Measurements from ENCODE around the gene CGB8. TPM values are rescaled to one million over a fixed set of nuclear protein-coding genes. Genes with fewer than 3 reads are reported as not detected.
"Not testable (repeated sequence)": the region's sequence is repeated elsewhere in the genome, so short reads cannot be mapped to it uniquely, and the experiment has no call there.

The CGB8 gene
- total and polyA plus RNA-seq, 2 donors (not counting 1 experiment from before 2014, with no cell fraction given), result not detected

DNA sequence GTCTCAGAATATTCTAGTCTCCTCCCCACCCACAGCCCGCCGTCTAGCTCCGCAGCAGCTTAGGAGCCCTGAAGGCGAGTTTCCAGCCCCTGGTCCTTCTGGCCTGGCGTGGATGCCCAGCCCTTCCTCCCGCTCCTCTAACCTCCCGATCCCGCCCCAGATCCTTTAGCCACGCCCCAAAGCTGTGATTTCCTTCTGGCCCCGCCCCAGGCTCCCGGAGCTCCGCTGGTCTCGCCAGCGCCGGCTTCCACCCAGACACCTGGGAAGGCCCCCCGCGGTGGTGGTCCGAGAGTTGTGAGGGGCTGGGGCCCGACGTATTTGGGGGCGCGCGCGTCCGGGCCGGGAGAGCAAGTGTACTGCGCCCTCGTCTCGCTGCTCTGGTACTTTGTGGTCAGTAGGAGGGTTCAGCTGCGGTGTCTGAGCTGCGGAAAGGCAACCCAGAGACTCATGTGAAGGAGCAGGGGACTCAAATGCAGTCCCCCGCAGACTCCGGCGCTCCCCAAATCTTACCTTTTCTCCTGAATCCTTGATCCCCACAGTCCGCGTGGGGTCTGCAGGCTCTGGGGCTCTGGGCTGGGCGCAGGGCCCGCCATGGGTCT is 8.8 kb upstream of the CGB8 start, which contains the start of gene CGB7:
CGB7 (minus strand) TSS at position 114 of the 599 bp plus-strand sequence. CDS start 2,374 bp downstream, outside the sequence.
- H3K27ac ChIP-seq (ENCODE audit: insufficient read depth, low read length), result no peak within 1 kb of the TSS
- no peaks in the 10 kb centered on the region for H4K20me1 ChIP-seq (ENCODE audit: control insufficient read depth, extremely low read depth, insufficient read depth, low read length)
- H3K27me3 ChIP-seq (ENCODE audit: control insufficient read depth, insufficient read depth, low read length), result no peaks in the 10 kb centered on the region
- no peaks in the 10 kb centered on the region for H3K9me3 ChIP-seq (ENCODE audit: control insufficient read depth, insufficient read depth, low read depth, low read length)
- H2AFZ ChIP-seq (ENCODE audit: low read length), result peak within 1 kb of the TSS; percentile 62
- no peak within 1 kb of the TSS for H3K9ac ChIP-seq (ENCODE audit: insufficient read depth, low read length)
- peaks cover 2% of the 10 kb centered on the region for H3K4me1 ChIP-seq (ENCODE audit: control insufficient read depth, extremely low read depth, insufficient read depth, low read length)
- H3K4me2 ChIP-seq (ENCODE audit: extremely low read depth, insufficient read depth, low read length), result peak within 1 kb of the TSS; percentile 94
- peak within 1 kb of the TSS; percentile 45 to 64 (median 52) for H3K4me3 ChIP-seq (replicated peaks in 1 of 4; ENCODE audit: control extremely low read depth in 1 of 4, insufficient read depth in 1 of 4, low read depth in 3 of 4, low read length in 4 of 4)
- no peaks in the 10 kb centered on the region for H3K79me2 ChIP-seq (ENCODE audit: control insufficient read depth, insufficient read depth, low read length)
- no peaks in the 10 kb centered on the region for H3K36me3 ChIP-seq (ENCODE audit: control insufficient read depth, insufficient read depth, low read length)
- peak; percentile 33 to 62 for DNase-seq (ENCODE audit: low read depth in 2 of 2)
- no peak for TF ChIP-seq EZH2 (IDR thresholded peaks at IDR 0.05; ENCODE audit: low read length, missing control alignments)
- TF ChIP-seq, protein P1, sequence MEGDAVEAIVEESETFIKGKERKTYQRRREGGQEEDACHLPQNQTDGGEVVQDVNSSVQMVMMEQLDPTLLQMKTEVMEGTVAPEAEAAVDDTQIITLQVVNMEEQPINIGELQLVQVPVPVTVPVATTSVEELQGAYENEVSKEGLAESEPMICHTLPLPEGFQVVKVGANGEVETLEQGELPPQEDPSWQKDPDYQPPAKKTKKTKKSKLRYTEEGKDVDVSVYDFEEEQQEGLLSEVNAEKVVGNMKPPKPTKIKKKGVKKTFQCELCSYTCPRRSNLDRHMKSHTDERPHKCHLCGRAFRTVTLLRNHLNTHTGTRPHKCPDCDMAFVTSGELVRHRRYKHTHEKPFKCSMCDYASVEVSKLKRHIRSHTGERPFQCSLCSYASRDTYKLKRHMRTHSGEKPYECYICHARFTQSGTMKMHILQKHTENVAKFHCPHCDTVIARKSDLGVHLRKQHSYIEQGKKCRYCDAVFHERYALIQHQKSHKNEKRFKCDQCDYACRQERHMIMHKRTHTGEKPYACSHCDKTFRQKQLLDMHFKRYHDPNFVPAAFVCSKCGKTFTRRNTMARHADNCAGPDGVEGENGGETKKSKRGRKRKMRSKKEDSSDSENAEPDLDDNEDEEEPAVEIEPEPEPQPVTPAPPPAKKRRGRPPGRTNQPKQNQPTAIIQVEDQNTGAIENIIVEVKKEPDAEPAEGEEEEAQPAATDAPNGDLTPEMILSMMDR (conservative IDR thresholded peaks at IDR 0.05 in 1 of 2, IDR thresholded peaks at IDR 0.05 in 1 of 2; ENCODE audit: low read depth in 1 of 2, low read length in 2 of 2), result no peak

DNA sequence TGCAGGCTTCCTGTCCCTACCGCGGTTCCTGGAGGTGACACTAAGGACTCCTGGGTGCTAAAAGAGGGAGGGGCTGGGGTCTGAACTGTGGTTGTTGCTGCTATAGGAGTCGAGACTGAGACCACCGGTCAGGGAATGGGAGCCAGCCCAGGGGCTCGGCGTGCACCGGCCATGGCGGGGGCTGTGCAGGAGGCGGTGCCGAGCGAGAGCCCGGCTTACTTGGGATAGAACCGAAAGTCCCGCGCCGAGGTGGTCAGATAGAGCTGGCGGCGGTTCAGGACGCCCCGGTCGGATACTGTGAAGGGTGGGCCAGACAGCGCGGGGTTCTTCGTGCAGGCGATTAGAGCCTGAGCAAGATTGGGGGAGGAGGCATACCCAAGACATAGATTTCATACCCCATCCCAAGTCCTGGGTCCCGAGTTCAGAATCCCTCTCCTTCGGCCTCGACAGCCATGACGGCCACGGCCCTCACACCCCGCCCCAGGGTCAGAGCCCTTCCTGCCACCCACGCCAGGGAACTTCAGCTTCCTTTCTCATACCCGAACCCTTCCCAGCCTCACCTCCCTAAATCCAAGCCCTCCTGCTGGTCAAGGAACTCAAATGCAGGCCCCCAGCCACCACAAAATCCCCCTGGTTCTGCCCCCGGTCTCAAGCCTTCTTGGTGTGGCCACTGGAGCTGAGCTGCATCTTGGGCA is 8.1 kb upstream of the CGB8 start:
- H3K79me2 ChIP-seq (ENCODE audit: control insufficient read depth, insufficient read depth, low read length); DNase-seq (ENCODE audit: low read depth in 2 of 2): not testable (repeated sequence)

DNA sequence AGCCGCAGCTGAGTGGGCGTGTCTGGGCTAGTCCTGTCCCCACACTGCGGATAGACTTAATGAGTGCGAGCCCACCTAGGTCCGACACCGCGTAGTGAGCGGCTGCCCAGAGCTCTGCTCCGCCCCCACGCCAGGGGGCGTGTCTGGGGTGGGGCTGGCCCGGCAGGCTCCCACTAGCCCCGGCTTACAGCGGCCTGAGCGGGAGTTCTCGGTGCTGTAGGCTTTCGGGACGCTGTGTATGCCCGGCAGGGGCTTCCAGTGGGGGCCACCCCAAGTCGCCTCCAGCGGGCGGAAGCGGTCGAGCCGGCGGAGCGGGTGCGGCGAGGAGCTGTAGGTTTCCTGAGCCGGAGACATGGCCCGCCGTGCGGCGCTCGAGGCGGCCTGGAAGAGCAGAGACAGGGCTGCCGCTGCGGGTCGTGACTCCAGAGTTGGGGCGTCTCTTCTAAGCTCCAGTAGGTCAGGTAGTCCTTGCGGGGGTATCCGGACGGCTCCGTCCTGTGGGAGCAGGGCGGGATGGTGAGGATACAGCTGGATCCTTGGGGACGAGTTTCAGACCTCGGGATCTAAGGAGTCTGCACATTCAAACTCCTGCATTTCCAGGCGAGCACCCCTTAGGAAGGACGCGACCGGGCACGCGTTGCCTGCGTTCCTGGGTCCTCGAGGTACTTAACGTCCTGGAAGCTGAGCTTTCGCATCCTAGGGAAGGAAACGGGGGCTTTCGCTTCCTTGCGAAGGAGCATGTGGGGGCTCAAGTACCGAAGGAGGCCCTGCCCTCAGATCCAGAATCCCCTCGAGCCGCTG is 7.4 kb upstream of the CGB8 start:
- no peaks in the 10 kb centered on the region for H3K9me3 ChIP-seq (ENCODE audit: control insufficient read depth, insufficient read depth, low read depth, low read length)
- peak; percentile 20 to 59 for DNase-seq (ENCODE audit: low read depth in 2 of 2)
- peak overlapping the region; percentile 62 for H2AFZ ChIP-seq (ENCODE audit: low read length)
- H3K27me3 ChIP-seq (ENCODE audit: control insufficient read depth, insufficient read depth, low read length), result no peaks in the 10 kb centered on the region
- H3K27ac ChIP-seq (ENCODE audit: insufficient read depth, low read length), result peak overlapping the region; percentile 8
- H3K9ac ChIP-seq (ENCODE audit: insufficient read depth, low read length), result peak overlapping the region; percentile 16
- peak overlapping the region; percentile 94 for H3K4me2 ChIP-seq (ENCODE audit: extremely low read depth, insufficient read depth, low read length)
- H3K4me3 ChIP-seq (replicated peaks in 1 of 4; ENCODE audit: control extremely low read depth in 1 of 4, insufficient read depth in 1 of 4, low read depth in 3 of 4, low read length in 4 of 4), result peak overlapping the region; percentile 45 to 64 (median 52)
- H3K4me1 ChIP-seq (ENCODE audit: control insufficient read depth, extremely low read depth, insufficient read depth, low read length), result peaks cover 2% of the 10 kb centered on the region
- TF ChIP-seq, protein P1 (conservative IDR thresholded peaks at IDR 0.05 in 1 of 2, IDR thresholded peaks at IDR 0.05 in 1 of 2; ENCODE audit: low read depth in 1 of 2, low read length in 2 of 2), result peak; percentile 16 to 24
- no peak for TF ChIP-seq EZH2 (IDR thresholded peaks at IDR 0.05; ENCODE audit: low read length, missing control alignments)
- no peaks in the 10 kb centered on the region for H4K20me1 ChIP-seq (ENCODE audit: control insufficient read depth, extremely low read depth, insufficient read depth, low read length)
- no peaks in the 10 kb centered on the region for H3K36me3 ChIP-seq (ENCODE audit: control insufficient read depth, insufficient read depth, low read length)
- no peaks in the 10 kb centered on the region for H3K79me2 ChIP-seq (ENCODE audit: control insufficient read depth, insufficient read depth, low read length)

More for the DNA sequence above, 8.1 kb upstream of the CGB8 start:
- H3K9me3 ChIP-seq (ENCODE audit: control insufficient read depth, insufficient read depth, low read depth, low read length); H3K9ac ChIP-seq (ENCODE audit: insufficient read depth, low read length); H4K20me1 ChIP-seq (ENCODE audit: control insufficient read depth, extremely low read depth, insufficient read depth, low read length); H3K4me1 ChIP-seq (ENCODE audit: control insufficient read depth, extremely low read depth, insufficient read depth, low read length); H3K27ac ChIP-seq (ENCODE audit: insufficient read depth, low read length); H3K27me3 ChIP-seq (ENCODE audit: control insufficient read depth, insufficient read depth, low read length); H3K36me3 ChIP-seq (ENCODE audit: control insufficient read depth, insufficient read depth, low read length): not testable (repeated sequence)
- Histone ChIP-seq H3K4me3 (replicated peaks in 1 of 4; ENCODE audit: control extremely low read depth in 1 of 4, insufficient read depth in 1 of 4, low read depth in 3 of 4, low read length in 4 of 4) (peak overlapping the region; percentile 45 to 64 (median 52)), H2AFZ (ENCODE audit: low read length) (peak overlapping the region; percentile 62), H3K4me2 (ENCODE audit: extremely low read depth, insufficient read depth, low read length) (peak overlapping the region; percentile 94)

DNA sequence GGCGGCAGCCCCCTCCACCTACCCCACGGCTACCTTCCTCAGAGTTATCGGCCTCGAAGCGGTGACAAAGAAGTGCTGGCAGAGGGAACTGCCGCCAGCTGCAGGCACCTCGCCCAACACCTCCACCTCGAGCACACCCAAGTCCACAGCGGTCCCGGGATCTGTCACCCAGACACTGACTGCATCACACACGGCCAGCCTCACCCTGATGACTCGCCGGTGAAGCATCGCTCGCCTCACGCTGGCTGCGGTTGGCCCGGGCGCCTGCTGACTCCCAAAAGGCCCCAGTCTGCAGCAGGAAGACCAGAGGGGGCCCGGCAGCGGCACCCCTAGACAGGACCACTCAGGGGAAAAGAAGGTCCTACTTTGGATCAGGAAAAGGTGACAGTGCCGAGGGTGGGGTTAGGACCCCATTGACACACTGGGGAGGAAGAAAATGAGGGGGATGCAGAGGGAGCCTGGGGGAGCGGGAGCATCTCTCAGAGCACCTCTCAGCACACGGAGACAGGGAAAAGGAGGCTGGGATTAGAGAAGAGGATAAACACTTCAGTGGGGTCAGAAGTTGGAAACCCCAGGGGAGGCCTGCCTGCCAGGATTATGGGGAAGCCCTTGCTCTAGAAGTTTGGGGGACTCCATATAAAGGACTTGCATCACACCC is 1.6 kb upstream of the CGB8 start:
- H3K4me3 ChIP-seq (replicated peaks in 1 of 4; ENCODE audit: control extremely low read depth in 1 of 4, insufficient read depth in 1 of 4, low read depth in 3 of 4, low read length in 4 of 4); H3K36me3 ChIP-seq (ENCODE audit: control insufficient read depth, insufficient read depth, low read length); H4K20me1 ChIP-seq (ENCODE audit: control insufficient read depth, extremely low read depth, insufficient read depth, low read length); H3K27me3 ChIP-seq (ENCODE audit: control insufficient read depth, insufficient read depth, low read length); H3K4me2 ChIP-seq (ENCODE audit: extremely low read depth, insufficient read depth, low read length); H3K79me2 ChIP-seq (ENCODE audit: control insufficient read depth, insufficient read depth, low read length); H3K9ac ChIP-seq (ENCODE audit: insufficient read depth, low read length); H3K27ac ChIP-seq (ENCODE audit: insufficient read depth, low read length); H3K4me1 ChIP-seq (ENCODE audit: control insufficient read depth, extremely low read depth, insufficient read depth, low read length); H3K9me3 ChIP-seq (ENCODE audit: control insufficient read depth, insufficient read depth, low read depth, low read length); H2AFZ ChIP-seq (ENCODE audit: low read length): not testable (repeated sequence)
- DNase-seq (ENCODE audit: low read depth in 2 of 2), result peak; percentile 42 to 86

Measured in fibroblast of lung (primary cell).